GM12878 (cell line): ENCODE results near the gene DENND1A. TPM values are rescaled to one million over a fixed set of nuclear protein-coding genes. Genes with fewer than 3 reads are reported as not detected.

Experiments
- ATAC-seq: fragments of 200-7000 bp; cut with Tn5 transposase; 3 replicates; pipeline ENCODE4 v1.9.1; 2020; ENCODE audit warnings: mild to moderate bottlenecking, moderate library complexity
- BruUV-seq: library from RNA; stranded (reverse); fragments of 400-500 nt; replicated peaks from 2 replicates; lab custom pipeline; 2021; lab: Mats Ljungman, UMichigan
- CTCF ChIA-PET: fragments of 300-600 bp; sonication (Branson Sonifier 250); formaldehyde crosslinking; extraction: SDS; loops from one replicate; lab custom pipeline; 2021; ENCODE audit warnings: inconsistent platforms; lab: Yijun Ruan, JAX
- POLR2A ChIA-PET: fragments of 350-600 bp; formaldehyde crosslinking; extraction: SDS; loops from one replicate; lab custom pipeline; 2021; ENCODE audit warnings: inconsistent platforms; lab: Charles Lee
- RAD21 ChIA-PET: fragments of 300-600 bp; sonication (Branson Sonifier 250); formaldehyde crosslinking; loops from one replicate; lab custom pipeline; 2023; ENCODE audit warnings: antibody characterized with exemption; ENCODE audit not compliant: unreplicated experiment; lab: Charles Lee
- SMC1A ChIA-PET: fragments of 300-600 bp; sonication (Branson Sonifier 250); formaldehyde crosslinking; loops from one replicate; lab custom pipeline; 2023; ENCODE audit not compliant: unreplicated experiment, uncharacterized antibody; lab: Charles Lee
- DNase-seq: peaks from one replicate; pipeline ENCODE4 v3.0.0-alpha.2; 2011; ENCODE audit warnings: low read depth, low spot score
- FAIRE-seq: peaks from 3 replicates; lab custom pipeline; 2011; peaks lifted over from hg19 to GRCh38; lab: Jason Lieb, UNC
- H2AFZ ChIP-seq: 2 replicates; pipeline ENCODE4 v1.6.0; 2011; ENCODE audit warnings: low read depth, low read length, control low read depth; ENCODE audit not compliant: control insufficient read depth
- H3K27ac ChIP-seq: 2 replicates; pipeline ENCODE4 v1.5.1; 2011; ENCODE audit warnings: control low read depth; ENCODE audit not compliant: control insufficient read depth, insufficient read depth
- H3K27me3 ChIP-seq, 2 experiments: replicated peaks in 1 of 2; 2 replicates each; pipeline versions ENCODE4 v1.6.0 to v1.6.1; 2011; ENCODE audit warnings: low read length in 1 of 2; ENCODE audit not compliant: control insufficient read depth in 2 of 2, insufficient read depth in 2 of 2
- H3K36me3 ChIP-seq, 2 experiments: 2 replicates each; pipeline ENCODE4 v1.5.1; 2011; ENCODE audit warnings: low read length in 1 of 2; ENCODE audit not compliant: control insufficient read depth in 2 of 2, insufficient read depth in 2 of 2
- H3K4me1 ChIP-seq: 2 replicates; pipeline ENCODE4 v1.6.1; 2011; ENCODE audit warnings: mild to moderate bottlenecking, low read length, moderate library complexity, mixed read lengths; ENCODE audit not compliant: control insufficient read depth, insufficient read depth
- H3K4me2 ChIP-seq: 2 replicates; pipeline ENCODE4 v1.6.0; 2011; ENCODE audit warnings: control low read depth; ENCODE audit not compliant: control insufficient read depth, insufficient read depth
- H3K4me3 ChIP-seq: fragments of 200-600 bp; sonication (generic); 2 replicates; pipeline ENCODE4 v1.5.1; 2016
- H3K79me2 ChIP-seq: 2 replicates; pipeline ENCODE4 v1.6.0; 2011; ENCODE audit warnings: low read length; ENCODE audit not compliant: control insufficient read depth, insufficient read depth
- H3K9ac ChIP-seq: 2 replicates; pipeline ENCODE4 v1.8.0; 2011; ENCODE audit warnings: low read length, control low read depth, mixed read lengths; ENCODE audit not compliant: control insufficient read depth, insufficient read depth
- H3K9me3 ChIP-seq: replicated peaks from 3 replicates; pipeline ENCODE4 v1.5.1; 2011; ENCODE audit warnings: mild to moderate bottlenecking, low read length; ENCODE audit not compliant: control insufficient read depth, insufficient read depth
- H4K20me1 ChIP-seq: 2 replicates; pipeline ENCODE4 v1.6.0; 2011; ENCODE audit not compliant: control insufficient read depth, insufficient read depth
- EED ChIP-seq: sonication (generic); IDR thresholded peaks from 2 replicates; pipeline ENCODE4 v1.6.1; 2016; ENCODE audit warnings: antibody characterized with exemption, low read depth
- ESRRA ChIP-seq: IDR thresholded peaks from 2 replicates; pipeline ENCODE4 v1.6.1; 2012; ENCODE audit warnings: mild to moderate bottlenecking, low read length, improper control_type of control experiment
- HCFC1 ChIP-seq: fragments of 150-350 bp; IDR thresholded peaks from 2 replicates; pipeline ENCODE4 v1.6.1; 2014; ENCODE audit warnings: low read length
- NR2C1 ChIP-seq: fragments of 450-650 bp; IDR thresholded peaks from 2 replicates; pipeline ENCODE4 v1.6.1; 2017; ENCODE audit warnings: antibody characterized with exemption, mild to moderate bottlenecking, moderate library complexity
- NR2F1 ChIP-seq: fragments of 450-650 bp; conservative IDR thresholded peaks from 2 replicates; pipeline ENCODE4 v1.6.1; 2017; ENCODE audit warnings: mild to moderate bottlenecking
- PAX8 ChIP-seq: fragments of 450-650 bp; IDR thresholded peaks from 2 replicates; pipeline ENCODE4 v1.6.1; 2017; ENCODE audit warnings: mild to moderate bottlenecking, moderate library complexity
- POLR2A ChIP-seq: IDR thresholded peaks from 2 replicates; pipeline ENCODE4 v1.6.1; 2011; ENCODE audit warnings: low read depth, mild to moderate bottlenecking, low read length
- POLR2AphosphoS5 ChIP-seq: IDR thresholded peaks from 2 replicates; pipeline ENCODE4 v1.6.1; 2011; ENCODE audit warnings: mild to moderate bottlenecking, low read length, inconsistent platforms
- RFX5 ChIP-seq: IDR thresholded peaks from 2 replicates; pipeline ENCODE4 v1.6.1; 2011; ENCODE audit warnings: low read depth, low read length, improper control_type of control experiment
- RUNX3 ChIP-seq: IDR thresholded peaks from 2 replicates; pipeline ENCODE4 v1.6.1; 2012; ENCODE audit warnings: low read length, inconsistent platforms
- SMAD1 ChIP-seq: fragments of 450-650 bp; IDR thresholded peaks from 2 replicates; pipeline ENCODE4 v1.6.1; 2018; ENCODE audit warnings: mild to moderate bottlenecking, low read depth; ENCODE audit not compliant: partially characterized antibody
- SP1 ChIP-seq: IDR thresholded peaks from one replicate; pipeline ENCODE4 v1.6.1; 2011; ENCODE audit warnings: low read depth, low read length
- SPI1 ChIP-seq: IDR thresholded peaks from 2 replicates; pipeline ENCODE4 v1.6.1; 2011; ENCODE audit warnings: low read depth, mild to moderate bottlenecking, low read length, moderate library complexity, borderline replicate concordance; ENCODE audit not compliant: insufficient read depth
- TARDBP ChIP-seq: IDR thresholded peaks from 2 replicates; pipeline ENCODE4 v1.6.1; 2016; ENCODE audit warnings: borderline replicate concordance
- WGBS: methylation state at CpG from one replicate; pipeline ENCODE4 v1.1.6; 2016; ENCODE audit warnings: low lambda C conversion rate; ENCODE audit not compliant: insufficient replicate concordance, insufficient coverage; ENCODE audit errors: missing lambda C conversion rate; 5-methylcytosine and 5-hydroxymethylcytosine counted together
- in situ Hi-C: fragments of 300-500 bp; cut with MboI; formaldehyde crosslinking; loops from 9 replicates; pipeline ENCODE4 v1.14.3; 2018; ENCODE audit warnings: mixed read lengths
- intact Hi-C: fragments of 100-400 bp; cut with micrococcal nuclease; formaldehyde crosslinking; loops from one replicate; pipeline ENCODE4 v1.14.2; 2022; ENCODE audit not compliant: unreplicated experiment
- polyA plus RNA-seq, 11 experiments: library from polyadenylated mRNA; depleted of rRNA in 4 of 11; unstranded in 6 of 11; stranded (reverse) in 5 of 11; fragments of >200 nt; fragmentation: Nextera tagmentation in 4 of 11; fragmentation: Illumina TruSeq in 1 of 11; extraction: Ambion mirVana in 4 of 11; extraction: Trizol in 1 of 11; gene quantifications; 1 replicate in 1 of 11; 2 replicates in 10 of 11; pipeline versions ENCODE4 v1.2.1 to v1.2.3, GENCODE V29; 2011 to 2016; ENCODE audit warnings: inconsistent platforms in 2 of 11, missing spikeins in 2 of 11, low read depth in 1 of 11
- total RNA-seq, 4 experiments: library from RNA; depleted of rRNA in 3 of 4; stranded (reverse); fragments of >200 nt in 3 of 4; fragmentation: Illumina TruSeq in 1 of 4; extraction: Trizol in 1 of 4; gene quantifications; 2 replicates each; pipeline versions ENCODE4 v1.2.1 to v1.2.3, GENCODE V29; 2013 to 2021
- TF ChIP-seq, protein P1 (sequence below): fragments of 450-650 bp; IDR thresholded peaks from 2 replicates; pipeline ENCODE4 v1.6.1; 2016; ENCODE audit warnings: mild to moderate bottlenecking
- TF ChIP-seq, protein P2 (sequence below): fragments of 450-650 bp; IDR thresholded peaks from 2 replicates; pipeline ENCODE4 v1.6.1; 2017; ENCODE audit warnings: mild to moderate bottlenecking, moderate library complexity
- TF ChIP-seq, protein P3 (sequence below): IDR thresholded peaks from 2 replicates; pipeline ENCODE4 v1.6.1; 2011; ENCODE audit warnings: mild to moderate bottlenecking, low read depth, low read length, moderate library complexity; ENCODE audit not compliant: insufficient replicate concordance
- TF ChIP-seq, protein P4 (sequence below): fragments of 450-650 bp; conservative IDR thresholded peaks from 2 replicates; pipeline ENCODE4 v1.6.1; 2017; ENCODE audit warnings: mild to moderate bottlenecking, moderate library complexity

DENND1A gene
- total and polyA plus RNA-seq, 10 of the 15 experiments (the other 5 are each of a cell fraction or from before 2014, with no cell fraction given): 14.1 to 48.6 (median 35.2) TPM

DNA sequence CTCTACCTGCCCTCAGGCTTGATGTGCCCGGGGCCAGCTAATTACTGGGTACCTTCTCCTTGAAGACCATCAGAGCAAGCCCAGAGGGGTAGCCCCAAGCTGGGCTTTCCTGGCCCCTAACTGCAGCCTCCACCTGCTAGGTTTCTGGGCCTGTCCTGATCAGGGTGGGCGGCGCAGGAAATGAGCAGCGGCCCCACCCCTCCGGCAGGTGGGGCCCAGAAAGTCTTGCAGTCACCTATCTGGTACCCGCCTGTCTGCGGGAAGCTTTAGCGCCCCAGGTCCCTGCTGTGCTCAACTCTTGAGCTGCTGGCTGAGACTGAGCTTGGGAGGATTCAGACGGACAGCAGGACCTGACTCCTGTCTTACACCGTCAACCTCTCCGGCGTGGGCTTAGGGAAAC lies 44.5 kb upstream of the DENND1A start:
- H3K27me3 ChIP-seq: no peaks in the 10 kb centered on the region
- no peaks in the 10 kb centered on the region for H4K20me1 ChIP-seq
- no peak for ATAC-seq
- H3K9ac ChIP-seq: no peak overlapping the region
- in situ Hi-C loops: no loop called here
- H3K4me1 ChIP-seq: no peaks in the 10 kb centered on the region
- H3K36me3 ChIP-seq: no peaks in the 10 kb centered on the region
- H3K79me2 ChIP-seq: no peaks in the 10 kb centered on the region
- H3K27ac ChIP-seq: no peak overlapping the region
- no TSS peak for BruUV-seq
- 82% methylated on average over 12 of the region's 12 CpGs for WGBS
- H3K9me3 ChIP-seq: peaks cover 9% of the 10 kb centered on the region; the same call in 2 of the 3 replicates
- H3K4me2 ChIP-seq: no peak overlapping the region
- ChIA-PET POLR2A (no interaction called here), RAD21 (interaction anchor here (0.6 to 1.0 kb wide), 2 partner anchors 13 to 147 kb away, joined by 3 to 5 read pairs; no protein-coding TSS in a partner anchor), SMC1A (interaction anchor here (0.6 to 1.0 kb wide), 2 partner anchors 20 to 152 kb away, joined by 3 read pairs; no protein-coding TSS in a partner anchor), CTCF (no interaction called here)
- no peak overlapping the region for H3K4me3 ChIP-seq
- DNase-seq: no peak
- no peak for FAIRE-seq
- intact Hi-C loops: loop anchor here (2.0 kb wide), 1 partner anchor 14 kb away; no protein-coding TSS in a partner anchor
- H2AFZ ChIP-seq: no peak overlapping the region
- TF ChIP-seq HCFC1 (no peak), RFX5 (no peak), TARDBP (no peak), SMAD1 (no peak), RUNX3 (no peak), SPI1 (no peak), POLR2AphosphoS5 (no peak), ESRRA (no peak), NR2F1 (no peak), PAX8 (no peak), NR2C1 (no peak), POLR2A (no peak), SP1 (no peak), EED (no peak)
- TF ChIP-seq, protein P1, sequence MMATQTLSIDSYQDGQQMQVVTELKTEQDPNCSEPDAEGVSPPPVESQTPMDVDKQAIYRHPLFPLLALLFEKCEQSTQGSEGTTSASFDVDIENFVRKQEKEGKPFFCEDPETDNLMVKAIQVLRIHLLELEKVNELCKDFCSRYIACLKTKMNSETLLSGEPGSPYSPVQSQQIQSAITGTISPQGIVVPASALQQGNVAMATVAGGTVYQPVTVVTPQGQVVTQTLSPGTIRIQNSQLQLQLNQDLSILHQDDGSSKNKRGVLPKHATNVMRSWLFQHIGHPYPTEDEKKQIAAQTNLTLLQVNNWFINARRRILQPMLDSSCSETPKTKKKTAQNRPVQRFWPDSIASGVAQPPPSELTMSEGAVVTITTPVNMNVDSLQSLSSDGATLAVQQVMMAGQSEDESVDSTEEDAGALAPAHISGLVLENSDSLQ: no peak
- TF ChIP-seq, protein P2, sequence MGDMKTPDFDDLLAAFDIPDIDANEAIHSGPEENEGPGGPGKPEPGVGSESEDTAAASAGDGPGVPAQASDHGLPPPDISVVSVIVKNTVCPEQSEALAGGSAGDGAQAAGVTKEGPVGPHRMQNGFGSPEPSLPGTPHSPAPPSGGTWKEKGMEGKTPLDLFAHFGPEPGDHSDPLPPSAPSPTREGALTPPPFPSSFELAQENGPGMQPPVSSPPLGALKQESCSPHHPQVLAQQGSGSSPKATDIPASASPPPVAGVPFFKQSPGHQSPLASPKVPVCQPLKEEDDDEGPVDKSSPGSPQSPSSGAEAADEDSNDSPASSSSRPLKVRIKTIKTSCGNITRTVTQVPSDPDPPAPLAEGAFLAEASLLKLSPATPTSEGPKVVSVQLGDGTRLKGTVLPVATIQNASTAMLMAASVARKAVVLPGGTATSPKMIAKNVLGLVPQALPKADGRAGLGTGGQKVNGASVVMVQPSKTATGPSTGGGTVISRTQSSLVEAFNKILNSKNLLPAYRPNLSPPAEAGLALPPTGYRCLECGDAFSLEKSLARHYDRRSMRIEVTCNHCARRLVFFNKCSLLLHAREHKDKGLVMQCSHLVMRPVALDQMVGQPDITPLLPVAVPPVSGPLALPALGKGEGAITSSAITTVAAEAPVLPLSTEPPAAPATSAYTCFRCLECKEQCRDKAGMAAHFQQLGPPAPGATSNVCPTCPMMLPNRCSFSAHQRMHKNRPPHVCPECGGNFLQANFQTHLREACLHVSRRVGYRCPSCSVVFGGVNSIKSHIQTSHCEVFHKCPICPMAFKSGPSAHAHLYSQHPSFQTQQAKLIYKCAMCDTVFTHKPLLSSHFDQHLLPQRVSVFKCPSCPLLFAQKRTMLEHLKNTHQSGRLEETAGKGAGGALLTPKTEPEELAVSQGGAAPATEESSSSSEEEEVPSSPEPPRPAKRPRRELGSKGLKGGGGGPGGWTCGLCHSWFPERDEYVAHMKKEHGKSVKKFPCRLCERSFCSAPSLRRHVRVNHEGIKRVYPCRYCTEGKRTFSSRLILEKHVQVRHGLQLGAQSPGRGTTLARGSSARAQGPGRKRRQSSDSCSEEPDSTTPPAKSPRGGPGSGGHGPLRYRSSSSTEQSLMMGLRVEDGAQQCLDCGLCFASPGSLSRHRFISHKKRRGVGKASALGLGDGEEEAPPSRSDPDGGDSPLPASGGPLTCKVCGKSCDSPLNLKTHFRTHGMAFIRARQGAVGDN: no peak
- TF ChIP-seq, protein P3, sequence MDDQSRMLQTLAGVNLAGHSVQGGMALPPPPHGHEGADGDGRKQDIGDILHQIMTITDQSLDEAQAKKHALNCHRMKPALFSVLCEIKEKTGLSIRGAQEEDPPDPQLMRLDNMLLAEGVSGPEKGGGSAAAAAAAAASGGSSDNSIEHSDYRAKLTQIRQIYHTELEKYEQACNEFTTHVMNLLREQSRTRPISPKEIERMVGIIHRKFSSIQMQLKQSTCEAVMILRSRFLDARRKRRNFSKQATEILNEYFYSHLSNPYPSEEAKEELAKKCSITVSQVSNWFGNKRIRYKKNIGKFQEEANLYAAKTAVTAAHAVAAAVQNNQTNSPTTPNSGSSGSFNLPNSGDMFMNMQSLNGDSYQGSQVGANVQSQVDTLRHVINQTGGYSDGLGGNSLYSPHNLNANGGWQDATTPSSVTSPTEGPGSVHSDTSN: no peak
- TF ChIP-seq, protein P4, sequence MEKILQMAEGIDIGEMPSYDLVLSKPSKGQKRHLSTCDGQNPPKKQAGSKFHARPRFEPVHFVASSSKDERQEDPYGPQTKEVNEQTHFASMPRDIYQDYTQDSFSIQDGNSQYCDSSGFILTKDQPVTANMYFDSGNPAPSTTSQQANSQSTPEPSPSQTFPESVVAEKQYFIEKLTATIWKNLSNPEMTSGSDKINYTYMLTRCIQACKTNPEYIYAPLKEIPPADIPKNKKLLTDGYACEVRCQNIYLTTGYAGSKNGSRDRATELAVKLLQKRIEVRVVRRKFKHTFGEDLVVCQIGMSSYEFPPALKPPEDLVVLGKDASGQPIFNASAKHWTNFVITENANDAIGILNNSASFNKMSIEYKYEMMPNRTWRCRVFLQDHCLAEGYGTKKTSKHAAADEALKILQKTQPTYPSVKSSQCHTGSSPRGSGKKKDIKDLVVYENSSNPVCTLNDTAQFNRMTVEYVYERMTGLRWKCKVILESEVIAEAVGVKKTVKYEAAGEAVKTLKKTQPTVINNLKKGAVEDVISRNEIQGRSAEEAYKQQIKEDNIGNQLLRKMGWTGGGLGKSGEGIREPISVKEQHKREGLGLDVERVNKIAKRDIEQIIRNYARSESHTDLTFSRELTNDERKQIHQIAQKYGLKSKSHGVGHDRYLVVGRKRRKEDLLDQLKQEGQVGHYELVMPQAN: no peak
- TF ChIP-seq, all 136 proteins: peak for 0
